LNCaP clone FGC (cell line): ENCODE data around the gene OSM.

Source experiments
- DNase-seq: peaks from one replicate; pipeline ENCODE4 v3.0.0-alpha.2; 2011; ENCODE audit warnings: low read depth
- H3K4me3 ChIP-seq: 2 replicates; pipeline ENCODE4 v1.5.1; 2011; ENCODE audit warnings: mild to moderate bottlenecking, low read depth, low read length, control low read depth
- TF ChIP-seq, protein P1 (sequence below): IDR thresholded peaks from 2 replicates; pipeline ENCODE4 v1.5.1; 2012; ENCODE audit warnings: mild to moderate bottlenecking; ENCODE audit not compliant: control insufficient read depth, insufficient read depth; ENCODE audit errors: extremely low read depth

Gene OSM

DNA sequence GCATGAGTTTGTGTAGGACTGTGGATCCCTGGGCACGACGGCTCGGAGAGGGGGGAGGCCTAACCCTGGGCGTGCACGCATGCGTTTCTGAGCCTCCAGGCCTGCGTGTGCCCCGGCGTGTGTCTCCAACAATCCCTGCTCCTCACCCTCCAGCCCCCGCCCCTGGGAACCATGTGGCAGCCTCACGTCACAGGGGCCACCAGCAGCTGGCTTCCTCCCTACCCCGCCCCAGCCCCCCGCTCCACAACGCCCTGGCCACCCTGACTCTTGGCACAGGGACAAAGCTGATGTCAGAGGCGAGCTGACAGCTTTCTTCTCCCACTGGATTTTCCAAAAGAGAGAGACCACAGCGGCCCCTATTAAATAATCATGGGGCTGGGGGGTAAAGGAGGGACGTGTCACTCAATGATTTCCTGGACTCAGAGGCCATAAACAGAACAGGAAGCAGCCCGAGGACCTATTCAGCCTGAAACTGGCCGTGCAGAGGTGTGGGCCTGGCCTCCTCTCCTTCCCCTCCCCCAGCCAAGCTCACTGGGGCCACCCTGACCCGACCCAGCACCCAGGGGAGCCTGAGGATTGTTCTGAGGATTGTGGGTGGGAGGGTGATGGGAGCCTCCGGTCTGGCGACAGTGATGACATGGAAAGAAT lies 13.3 kb downstream of the OSM start:
- no peak for DNase-seq
- TF ChIP-seq, protein P1, sequence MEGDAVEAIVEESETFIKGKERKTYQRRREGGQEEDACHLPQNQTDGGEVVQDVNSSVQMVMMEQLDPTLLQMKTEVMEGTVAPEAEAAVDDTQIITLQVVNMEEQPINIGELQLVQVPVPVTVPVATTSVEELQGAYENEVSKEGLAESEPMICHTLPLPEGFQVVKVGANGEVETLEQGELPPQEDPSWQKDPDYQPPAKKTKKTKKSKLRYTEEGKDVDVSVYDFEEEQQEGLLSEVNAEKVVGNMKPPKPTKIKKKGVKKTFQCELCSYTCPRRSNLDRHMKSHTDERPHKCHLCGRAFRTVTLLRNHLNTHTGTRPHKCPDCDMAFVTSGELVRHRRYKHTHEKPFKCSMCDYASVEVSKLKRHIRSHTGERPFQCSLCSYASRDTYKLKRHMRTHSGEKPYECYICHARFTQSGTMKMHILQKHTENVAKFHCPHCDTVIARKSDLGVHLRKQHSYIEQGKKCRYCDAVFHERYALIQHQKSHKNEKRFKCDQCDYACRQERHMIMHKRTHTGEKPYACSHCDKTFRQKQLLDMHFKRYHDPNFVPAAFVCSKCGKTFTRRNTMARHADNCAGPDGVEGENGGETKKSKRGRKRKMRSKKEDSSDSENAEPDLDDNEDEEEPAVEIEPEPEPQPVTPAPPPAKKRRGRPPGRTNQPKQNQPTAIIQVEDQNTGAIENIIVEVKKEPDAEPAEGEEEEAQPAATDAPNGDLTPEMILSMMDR: no peak
- H3K4me3 ChIP-seq: no peak overlapping the region

DNA sequence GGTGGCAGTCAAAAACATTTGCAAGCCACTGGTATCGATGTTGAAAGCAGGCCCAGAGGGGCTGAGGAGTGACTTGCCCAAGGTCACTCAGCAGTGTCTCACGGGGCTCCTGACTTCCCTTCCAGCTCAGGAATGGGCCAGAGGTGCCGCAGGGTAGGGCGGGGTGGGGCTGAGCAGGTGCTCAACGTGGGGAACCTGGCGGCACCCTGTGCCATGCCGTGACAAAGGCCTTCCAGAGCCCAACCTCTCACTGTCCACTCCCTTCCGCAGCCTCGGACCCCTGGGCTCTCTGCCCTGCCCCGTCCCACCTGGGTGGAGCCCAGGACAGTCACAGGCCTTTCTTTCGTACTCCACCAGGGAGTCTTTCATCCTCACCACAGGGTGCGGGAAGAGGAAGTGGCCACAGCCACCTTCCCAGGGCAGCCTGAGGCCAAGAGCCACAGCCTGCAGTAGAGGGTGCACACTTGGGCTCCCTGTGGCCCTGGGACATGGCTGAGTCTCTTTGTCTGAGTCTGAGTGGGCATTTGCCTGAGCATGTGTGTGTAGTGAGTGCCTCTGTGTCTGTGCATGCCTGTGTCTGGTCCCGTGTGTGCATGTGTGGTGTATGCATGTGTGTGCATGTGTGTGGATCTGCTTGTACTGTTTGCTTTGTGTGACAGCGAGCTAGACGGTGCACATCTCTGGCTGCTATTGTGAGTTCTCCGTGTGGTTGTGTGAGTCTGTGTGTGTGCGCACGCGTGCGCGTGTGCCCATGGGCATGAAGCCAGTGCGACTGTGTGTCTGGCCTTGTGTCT lies 14.0 kb downstream of the OSM start:
- TF ChIP-seq, protein P1: no peak
- H3K4me3 ChIP-seq: no peak overlapping the region
- no peak for DNase-seq

DNA sequence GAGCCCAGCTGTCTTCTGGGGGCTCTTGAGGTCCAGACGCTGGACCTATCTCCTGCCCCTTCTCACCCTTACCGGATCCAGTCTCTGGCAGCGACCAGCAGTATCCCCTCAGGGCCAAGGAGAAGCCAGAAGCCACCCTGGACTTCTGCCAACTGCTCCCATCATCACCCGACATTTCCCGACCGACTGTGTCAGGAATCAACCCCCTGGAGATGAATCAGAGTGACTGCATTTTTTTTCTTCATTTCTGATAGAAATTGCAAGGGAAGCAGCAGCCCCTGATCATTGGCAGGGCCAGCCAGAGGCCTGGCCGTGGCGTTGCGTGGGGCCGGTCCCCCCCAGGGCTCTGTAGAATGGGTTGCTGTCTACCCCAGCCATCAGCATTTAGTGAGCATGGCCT lies 14.9 kb downstream of the OSM start:
- H3K4me3 ChIP-seq: no peak overlapping the region
- TF ChIP-seq, protein P1: no peak
- no peak for DNase-seq

DNA sequence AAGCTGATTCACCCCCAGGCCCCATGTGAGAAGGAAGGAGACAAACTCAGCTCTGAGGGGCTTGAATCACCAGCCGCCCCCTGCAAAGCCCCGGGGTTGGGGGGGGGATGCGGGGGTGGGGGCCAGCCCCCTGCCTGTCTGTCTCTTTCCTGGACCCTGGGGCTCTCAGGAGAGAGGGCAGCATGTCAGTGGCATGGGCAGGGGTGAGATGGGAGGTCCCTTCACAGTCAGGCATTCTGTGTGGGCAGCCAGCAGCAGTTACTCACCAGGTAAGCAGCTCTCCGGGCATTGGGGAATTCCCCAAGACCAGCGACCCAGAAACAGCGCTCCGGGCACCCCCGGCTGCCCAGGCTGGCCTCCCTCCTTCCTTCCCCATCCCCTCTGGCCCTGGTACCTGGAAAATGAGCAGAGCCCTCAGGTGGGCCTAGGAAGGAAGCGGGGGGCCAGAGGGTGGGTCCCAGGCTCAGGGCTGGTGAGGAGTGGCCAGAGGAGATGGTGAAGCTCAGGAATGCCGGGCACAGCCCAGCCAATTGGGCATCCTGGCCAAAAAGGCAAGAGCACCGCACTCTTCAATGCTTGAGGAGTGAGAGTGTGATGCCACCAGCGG lies 15.9 kb downstream of the OSM start:
- TF ChIP-seq, protein P1: no peak
- no peak overlapping the region for H3K4me3 ChIP-seq
- no peak for DNase-seq

DNA sequence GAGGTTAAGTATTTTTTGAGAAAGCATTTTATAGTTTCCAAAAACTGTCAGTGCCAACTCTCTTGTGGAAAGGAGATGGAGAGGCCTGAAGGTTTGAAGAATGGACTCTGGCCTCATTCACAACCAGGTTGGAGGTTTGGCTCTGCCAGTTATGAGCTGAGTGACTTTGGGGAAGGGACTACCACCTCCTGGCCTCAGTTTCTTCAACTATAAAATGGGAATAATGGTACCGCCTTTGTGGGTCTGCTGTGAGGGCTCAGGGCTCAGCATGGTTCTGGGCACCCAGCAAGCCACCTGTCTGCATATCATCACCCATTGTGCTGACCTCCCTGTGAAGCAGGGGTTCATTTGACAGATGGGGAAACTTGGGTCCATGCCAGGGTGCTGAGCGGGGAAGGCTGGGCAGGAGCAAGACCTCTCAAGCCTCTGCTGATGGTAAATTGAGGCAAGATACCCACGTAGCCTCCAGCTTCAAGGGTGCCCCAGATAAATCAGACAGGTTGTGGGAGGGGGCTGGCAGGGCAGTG lies 16.5 kb downstream of the OSM start:
- TF ChIP-seq, protein P1: no peak
- H3K4me3 ChIP-seq: no peak overlapping the region

DNA sequence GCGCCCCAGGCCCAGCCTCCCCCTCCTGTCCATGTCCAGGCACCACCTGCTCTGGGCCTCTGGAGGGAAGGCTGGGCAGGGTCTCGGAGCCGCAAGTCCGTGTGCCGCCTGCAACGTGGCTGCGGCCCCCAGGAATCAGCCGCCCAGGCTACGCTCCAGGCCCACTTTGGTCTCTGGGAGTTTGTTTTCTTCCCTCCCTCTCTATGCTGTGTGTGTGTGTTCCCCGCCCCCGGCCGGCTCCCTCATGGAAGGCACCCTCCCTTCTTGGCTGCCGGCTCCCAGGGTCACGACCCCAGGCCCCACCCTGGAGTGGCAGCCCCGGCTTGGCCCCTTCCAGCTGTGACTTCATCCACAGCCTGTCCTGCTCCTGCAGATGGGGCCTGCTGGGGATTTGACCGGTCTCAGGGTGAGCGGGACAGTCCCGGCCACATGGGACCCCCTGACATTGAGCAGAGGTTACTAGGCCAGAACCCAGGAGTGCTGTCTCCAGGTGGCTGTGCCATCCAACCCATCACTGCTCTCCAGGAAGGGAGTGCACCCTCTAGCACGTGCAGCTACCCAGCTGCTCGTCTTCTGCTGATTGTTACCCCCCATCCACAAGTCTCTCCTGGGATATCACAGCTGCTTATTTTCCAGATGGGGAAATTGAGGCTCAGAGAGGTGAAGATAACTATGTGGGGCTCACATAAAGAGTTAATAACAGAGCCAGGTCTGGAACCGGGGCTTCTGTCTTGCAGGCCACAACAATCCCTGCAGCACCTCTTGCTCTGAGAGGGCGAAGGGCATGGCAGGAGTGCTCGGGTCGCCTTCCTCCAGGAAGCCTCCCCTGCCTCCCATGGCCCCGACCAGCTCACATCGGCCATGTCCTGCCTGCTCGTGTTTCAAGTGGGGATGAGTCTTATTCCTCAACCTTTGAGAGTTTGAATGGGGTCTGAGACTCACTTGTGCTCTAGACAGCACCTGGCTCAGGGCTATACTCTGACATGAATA lies 17.3 kb downstream of the OSM start:
- H3K4me3 ChIP-seq: no peak overlapping the region
- DNase-seq: no peak

More for the DNA sequence above, 16.5 kb downstream of the OSM start:
- no peak for DNase-seq

More for the DNA sequence above, 17.3 kb downstream of the OSM start:
- TF ChIP-seq, protein P1: no peak
